ENCODE results near the gene MRPS6. TPM values are rescaled to one million over a fixed set of nuclear protein-coding genes. Genes with fewer than 3 reads are reported as not detected.

MRPS6 gene
- total RNA-seq, 1 donor: 19.2 TPM

DNA sequence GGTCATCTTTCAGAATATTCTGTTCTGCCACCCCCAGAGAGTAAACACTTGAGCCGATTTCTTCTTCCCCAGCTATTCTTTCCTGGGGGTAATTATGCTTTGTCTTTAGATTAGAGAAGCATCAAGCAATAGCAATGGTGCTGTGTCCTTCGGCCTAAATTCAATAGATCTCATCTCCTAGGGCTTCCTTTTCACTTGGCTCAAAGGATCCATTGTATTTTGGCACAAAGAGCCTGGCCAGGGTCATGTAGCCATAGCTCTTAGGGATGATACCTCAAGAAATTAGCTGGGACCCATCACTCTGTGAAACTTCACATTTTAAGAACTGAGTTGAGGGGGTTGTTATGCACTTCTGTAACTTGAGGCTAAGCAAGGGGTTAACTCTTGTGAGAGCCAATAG is 27.0 kb downstream of the MRPS6 start:
- Histone ChIP-seq H3K36me3 (ENCODE audit: insufficient read depth, low read length) (peaks cover 20% of the 10 kb centered on the region), H3K27me3 (ENCODE audit: insufficient read depth, low read length) (no peaks in the 10 kb centered on the region), H2AFZ (ENCODE audit: low read length) (no peak overlapping the region), H4K20me1 (ENCODE audit: insufficient read depth, low read length) (peaks cover 5% of the 10 kb centered on the region), H3K79me2 (ENCODE audit: insufficient read depth, low read length) (peaks cover 98% of the 10 kb centered on the region), H3K4me2 (ENCODE audit: insufficient read depth, low read length) (no peak overlapping the region), H3K9me3 (ENCODE audit: low read depth, low read length) (no peaks in the 10 kb centered on the region), H3K4me3 (ENCODE audit: insufficient read depth, low read length) (no peak overlapping the region), H3K27ac (ENCODE audit: low read depth, low read length) (no peak overlapping the region), H3K4me1 (ENCODE audit: insufficient read depth, low read length) (peaks cover 11% of the 10 kb centered on the region)
- TF ChIP-seq, protein P1, sequence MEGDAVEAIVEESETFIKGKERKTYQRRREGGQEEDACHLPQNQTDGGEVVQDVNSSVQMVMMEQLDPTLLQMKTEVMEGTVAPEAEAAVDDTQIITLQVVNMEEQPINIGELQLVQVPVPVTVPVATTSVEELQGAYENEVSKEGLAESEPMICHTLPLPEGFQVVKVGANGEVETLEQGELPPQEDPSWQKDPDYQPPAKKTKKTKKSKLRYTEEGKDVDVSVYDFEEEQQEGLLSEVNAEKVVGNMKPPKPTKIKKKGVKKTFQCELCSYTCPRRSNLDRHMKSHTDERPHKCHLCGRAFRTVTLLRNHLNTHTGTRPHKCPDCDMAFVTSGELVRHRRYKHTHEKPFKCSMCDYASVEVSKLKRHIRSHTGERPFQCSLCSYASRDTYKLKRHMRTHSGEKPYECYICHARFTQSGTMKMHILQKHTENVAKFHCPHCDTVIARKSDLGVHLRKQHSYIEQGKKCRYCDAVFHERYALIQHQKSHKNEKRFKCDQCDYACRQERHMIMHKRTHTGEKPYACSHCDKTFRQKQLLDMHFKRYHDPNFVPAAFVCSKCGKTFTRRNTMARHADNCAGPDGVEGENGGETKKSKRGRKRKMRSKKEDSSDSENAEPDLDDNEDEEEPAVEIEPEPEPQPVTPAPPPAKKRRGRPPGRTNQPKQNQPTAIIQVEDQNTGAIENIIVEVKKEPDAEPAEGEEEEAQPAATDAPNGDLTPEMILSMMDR (IDR thresholded peaks at IDR 0.05; ENCODE audit: extremely low read depth, low read depth, low read length): no peak
- DNase-seq (ENCODE audit: insufficient read length, low spot score, missing footprints): no peak

GRCh38 chr21:34100790-34101189 is 27.4 kb downstream of the MRPS6 start:
- H3K27me3 ChIP-seq (ENCODE audit: insufficient read depth, low read length): no peaks in the 10 kb centered on the region
- no peak overlapping the region for H3K4me3 ChIP-seq (ENCODE audit: insufficient read depth, low read length)
- peaks cover 11% of the 10 kb centered on the region for H3K4me1 ChIP-seq (ENCODE audit: insufficient read depth, low read length)
- H3K4me2 ChIP-seq (ENCODE audit: insufficient read depth, low read length): no peak overlapping the region
- H4K20me1 ChIP-seq (ENCODE audit: insufficient read depth, low read length): peaks cover 5% of the 10 kb centered on the region
- no peaks in the 10 kb centered on the region for H3K9me3 ChIP-seq (ENCODE audit: low read depth, low read length)
- no peak for DNase-seq (ENCODE audit: insufficient read length, low spot score, missing footprints)
- no peak overlapping the region for H2AFZ ChIP-seq (ENCODE audit: low read length)
- H3K27ac ChIP-seq (ENCODE audit: low read depth, low read length): peak overlapping the region; percentile 1
- TF ChIP-seq, protein P1 (IDR thresholded peaks at IDR 0.05; ENCODE audit: extremely low read depth, low read depth, low read length): no peak
- H3K36me3 ChIP-seq (ENCODE audit: insufficient read depth, low read length): peaks cover 16% of the 10 kb centered on the region
- peaks cover 94% of the 10 kb centered on the region for H3K79me2 ChIP-seq (ENCODE audit: insufficient read depth, low read length)

- Histone ChIP-seq H3K4me2 (ENCODE audit: insufficient read depth, low read length) (no peak overlapping the region), H3K36me3 (ENCODE audit: insufficient read depth, low read length) (peaks cover 6% of the 10 kb centered on the region), H3K27ac (ENCODE audit: low read depth, low read length) (no peak overlapping the region)
These were observed 32.7 kb downstream of the MRPS6 start for GRCh38 chr21:34105947-34106541.

GRCh38 chr21:34107606-34108005 is 34.2 kb downstream of the MRPS6 start:
- no peaks in the 10 kb centered on the region for H3K4me1 ChIP-seq (ENCODE audit: insufficient read depth, low read length)
- peaks cover under 1% of the 10 kb centered on the region for H4K20me1 ChIP-seq (ENCODE audit: insufficient read depth, low read length)
- H3K79me2 ChIP-seq (ENCODE audit: insufficient read depth, low read length): peaks cover 76% of the 10 kb centered on the region
- H3K9me3 ChIP-seq (ENCODE audit: low read depth, low read length): no peaks in the 10 kb centered on the region
- H2AFZ ChIP-seq (ENCODE audit: low read length): no peak overlapping the region
- no peak overlapping the region for H3K4me3 ChIP-seq (ENCODE audit: insufficient read depth, low read length)
- TF ChIP-seq, protein P1 (IDR thresholded peaks at IDR 0.05; ENCODE audit: extremely low read depth, low read depth, low read length): no peak
- H3K27me3 ChIP-seq (ENCODE audit: insufficient read depth, low read length): no peaks in the 10 kb centered on the region
- peaks cover 6% of the 10 kb centered on the region for H3K36me3 ChIP-seq (ENCODE audit: insufficient read depth, low read length)
- H3K27ac ChIP-seq (ENCODE audit: low read depth, low read length): no peak overlapping the region
- DNase-seq (ENCODE audit: insufficient read length, low spot score, missing footprints): no peak
- no peak overlapping the region for H3K4me2 ChIP-seq (ENCODE audit: insufficient read depth, low read length)

More at GRCh38 chr21:34105947-34106541, 32.7 kb downstream of the MRPS6 start:
- Histone ChIP-seq H3K9me3 (ENCODE audit: low read depth, low read length) (no peaks in the 10 kb centered on the region), H3K79me2 (ENCODE audit: insufficient read depth, low read length) (peaks cover 82% of the 10 kb centered on the region), H3K27me3 (ENCODE audit: insufficient read depth, low read length) (no peaks in the 10 kb centered on the region), H4K20me1 (ENCODE audit: insufficient read depth, low read length) (peaks cover 5% of the 10 kb centered on the region), H3K4me3 (ENCODE audit: insufficient read depth, low read length) (no peak overlapping the region), H3K4me1 (ENCODE audit: insufficient read depth, low read length) (peaks cover 4% of the 10 kb centered on the region), H2AFZ (ENCODE audit: low read length) (no peak overlapping the region)
- no peak for DNase-seq (ENCODE audit: insufficient read length, low spot score, missing footprints)
- TF ChIP-seq, protein P1 (IDR thresholded peaks at IDR 0.05; ENCODE audit: extremely low read depth, low read depth, low read length): no peak
